Measurements from ENCODE around the gene CD164.

- TF ChIP-seq POLR2AphosphoS5 (IDR thresholded peaks at IDR 0.05) (no peak), POLR2A (IDR thresholded peaks at IDR 0.05) (no peak)
- TF ChIP-seq, protein P1, sequence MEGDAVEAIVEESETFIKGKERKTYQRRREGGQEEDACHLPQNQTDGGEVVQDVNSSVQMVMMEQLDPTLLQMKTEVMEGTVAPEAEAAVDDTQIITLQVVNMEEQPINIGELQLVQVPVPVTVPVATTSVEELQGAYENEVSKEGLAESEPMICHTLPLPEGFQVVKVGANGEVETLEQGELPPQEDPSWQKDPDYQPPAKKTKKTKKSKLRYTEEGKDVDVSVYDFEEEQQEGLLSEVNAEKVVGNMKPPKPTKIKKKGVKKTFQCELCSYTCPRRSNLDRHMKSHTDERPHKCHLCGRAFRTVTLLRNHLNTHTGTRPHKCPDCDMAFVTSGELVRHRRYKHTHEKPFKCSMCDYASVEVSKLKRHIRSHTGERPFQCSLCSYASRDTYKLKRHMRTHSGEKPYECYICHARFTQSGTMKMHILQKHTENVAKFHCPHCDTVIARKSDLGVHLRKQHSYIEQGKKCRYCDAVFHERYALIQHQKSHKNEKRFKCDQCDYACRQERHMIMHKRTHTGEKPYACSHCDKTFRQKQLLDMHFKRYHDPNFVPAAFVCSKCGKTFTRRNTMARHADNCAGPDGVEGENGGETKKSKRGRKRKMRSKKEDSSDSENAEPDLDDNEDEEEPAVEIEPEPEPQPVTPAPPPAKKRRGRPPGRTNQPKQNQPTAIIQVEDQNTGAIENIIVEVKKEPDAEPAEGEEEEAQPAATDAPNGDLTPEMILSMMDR (IDR thresholded peaks at IDR 0.05): no peak
Observed at GRCh38 chr6:109362102-109362884, 20.0 kb downstream of the CD164 start.

All from sigmoid colon (tissue), 4 donors.